Mesenchymal stem cell (in vitro differentiated cells and primary cell): ENCODE measurements around the gene BCKDHB.
A peak's percentile ranks its signal among the peaks of the same experiment; 100 is the strongest.

Experiments used
- DNase-seq: peaks from one replicate; pipeline ENCODE4 v3.0.0-alpha.2; 2013
- H2AFZ ChIP-seq: one replicate; pipeline ENCODE4 v1.6.1; 2013; ENCODE audit warnings: low read depth, mild to moderate bottlenecking, control low read depth, inconsistent platforms, low read length, moderate library complexity
- H2AK5ac ChIP-seq: 2 replicates; pipeline ENCODE4 v1.6.1; 2013; ENCODE audit warnings: low read length, moderate library complexity, mild to moderate bottlenecking, inconsistent platforms; ENCODE audit not compliant: severe bottlenecking
- H2BK120ac ChIP-seq: one replicate; pipeline ENCODE4 v1.6.1; 2013; ENCODE audit warnings: low read depth, mild to moderate bottlenecking, inconsistent platforms, low read length, moderate library complexity
- H2BK12ac ChIP-seq, 2 experiments: one replicate each; pipeline ENCODE4 v1.6.1; 2013; ENCODE audit warnings: inconsistent platforms in 2 of 2, low read length in 2 of 2, mild to moderate bottlenecking in 2 of 2, moderate library complexity in 2 of 2, control low read depth in 1 of 2
- H2BK15ac ChIP-seq: one replicate; pipeline ENCODE4 v1.6.1; 2013; ENCODE audit warnings: mild to moderate bottlenecking, low read depth, inconsistent platforms; ENCODE audit not compliant: poor library complexity, severe bottlenecking
- H2BK5ac ChIP-seq: 2 replicates; pipeline ENCODE4 v1.6.1; 2013; ENCODE audit warnings: low read depth, mild to moderate bottlenecking, low read length, control low read depth, inconsistent platforms; ENCODE audit not compliant: poor library complexity, severe bottlenecking
- H3K14ac ChIP-seq, 2 experiments: one replicate each; pipeline ENCODE4 v1.6.1; 2013; ENCODE audit warnings: inconsistent platforms in 2 of 2, low read length in 2 of 2, control low read depth in 1 of 2, mild to moderate bottlenecking in 1 of 2, moderate library complexity in 1 of 2
- H3K18ac ChIP-seq, 2 experiments: one replicate each; pipeline ENCODE4 v1.6.1; 2013; ENCODE audit warnings: inconsistent platforms in 2 of 2, low read length in 2 of 2, control low read depth in 1 of 2, low read depth in 1 of 2, mild to moderate bottlenecking in 1 of 2
- H3K23ac ChIP-seq, 2 experiments: one replicate each; pipeline ENCODE4 v1.6.1; 2013; ENCODE audit warnings: inconsistent platforms in 2 of 2, low read length in 2 of 2, mild to moderate bottlenecking in 2 of 2, moderate library complexity in 2 of 2, control low read depth in 1 of 2
- H3K27ac ChIP-seq: 2 replicates; pipeline ENCODE4 v1.5.1; 2013; ENCODE audit warnings: mild to moderate bottlenecking, moderate library complexity, low read length, control low read depth, inconsistent platforms; ENCODE audit not compliant: poor library complexity, severe bottlenecking
- H3K27me3 ChIP-seq, 2 experiments: 2 replicates each; pipeline versions ENCODE4 v1.6.1 to v1.7.0; 2013; ENCODE audit warnings: low read length in 2 of 2, mild to moderate bottlenecking in 2 of 2, moderate library complexity in 2 of 2, control low read depth in 1 of 2, inconsistent platforms in 1 of 2; ENCODE audit not compliant: control insufficient read depth in 1 of 2, insufficient read depth in 1 of 2
- H3K36me3 ChIP-seq, 2 experiments: 2 replicates each; pipeline versions ENCODE4 v1.6.1 to v1.7.0; 2013; ENCODE audit warnings: low read length in 2 of 2, control low read depth in 1 of 2, inconsistent platforms in 1 of 2, low read depth in 1 of 2, mild to moderate bottlenecking in 1 of 2; ENCODE audit not compliant: insufficient read depth in 2 of 2, control insufficient read depth in 1 of 2
- H3K4ac ChIP-seq, 2 experiments: one replicate each; pipeline ENCODE4 v1.6.1; 2013; ENCODE audit warnings: inconsistent platforms in 2 of 2, low read length in 2 of 2, mild to moderate bottlenecking in 2 of 2, moderate library complexity in 2 of 2, control low read depth in 1 of 2, low read depth in 1 of 2
- H3K4me1 ChIP-seq: 2 replicates; pipeline ENCODE4 v1.6.1; 2013; ENCODE audit warnings: low read depth, low read length, control low read depth; ENCODE audit not compliant: control insufficient read depth, insufficient read depth
- H3K4me2 ChIP-seq: 2 replicates; pipeline ENCODE4 v1.6.1; 2013; ENCODE audit warnings: low read length, mild to moderate bottlenecking, inconsistent platforms; ENCODE audit not compliant: poor library complexity, severe bottlenecking
- H3K4me3 ChIP-seq, 2 experiments: 2 replicates each; pipeline versions ENCODE4 v1.5.1 to v1.7.0; 2013; ENCODE audit warnings: low read length in 2 of 2, mild to moderate bottlenecking in 2 of 2, control low read depth in 1 of 2, low read depth in 1 of 2; ENCODE audit not compliant: insufficient read depth in 1 of 2
- H3K79me1 ChIP-seq: replicated peaks from 2 replicates; pipeline ENCODE4 v1.6.1; 2013; ENCODE audit warnings: mild to moderate bottlenecking, control low read depth, low read length, inconsistent platforms; ENCODE audit not compliant: poor library complexity, severe bottlenecking
- H3K9ac ChIP-seq: 2 replicates; pipeline ENCODE4 v1.7.0; 2013; ENCODE audit warnings: mild to moderate bottlenecking, low read length, moderate library complexity
- H3K9me3 ChIP-seq: 2 replicates; pipeline ENCODE4 v1.7.0; 2013; ENCODE audit warnings: mild to moderate bottlenecking, low read length; ENCODE audit not compliant: control insufficient read depth
- H4K8ac ChIP-seq: one replicate; pipeline ENCODE4 v1.6.1; 2013; ENCODE audit warnings: inconsistent platforms, mild to moderate bottlenecking, low read length, moderate library complexity
- H4K91ac ChIP-seq: one replicate; pipeline ENCODE4 v1.6.1; 2013; ENCODE audit warnings: mild to moderate bottlenecking, low read length, inconsistent platforms
- WGBS: methylation state at CpG from one replicate; pipeline ENCODE4 v1.1.7; 2013; ENCODE audit warnings: mixed read lengths; 5-methylcytosine and 5-hydroxymethylcytosine counted together

BCKDHB gene

DNA sequence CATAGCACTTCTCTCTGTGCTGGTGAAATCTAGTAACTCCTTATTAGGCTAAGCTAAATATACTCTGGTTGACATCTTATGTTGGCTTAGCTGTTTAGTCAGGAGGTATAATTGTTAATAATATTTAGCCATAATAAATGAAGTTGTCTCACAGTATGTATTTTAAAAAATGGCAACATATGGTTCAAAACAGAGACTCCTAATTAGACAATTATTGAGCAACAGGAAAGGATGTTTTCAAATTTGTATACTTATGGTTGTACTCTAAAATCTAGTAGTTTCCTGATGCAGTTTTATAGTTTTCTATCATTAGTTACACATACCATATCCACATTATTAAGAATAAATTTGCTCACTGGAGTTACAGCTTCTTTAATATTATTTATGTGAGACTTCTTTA, 150.2 kb downstream of the BCKDHB start:
- Histone ChIP-seq H2BK15ac (no peak overlapping the region), H2AK5ac (no peak overlapping the region), H3K4me3 (no peak overlapping the region), H3K27ac (no peak overlapping the region), H3K9me3 (no peaks in the 10 kb centered on the region), H3K14ac (no peak overlapping the region), H2BK5ac (no peak overlapping the region), H3K79me1 (peaks cover 2% of the 10 kb centered on the region), H2BK120ac (no peak overlapping the region), H3K18ac (no peak overlapping the region), H3K4me1 (no peaks in the 10 kb centered on the region), H3K36me3 (no peaks in the 10 kb centered on the region), H4K91ac (no peak overlapping the region), H3K4me2 (no peak overlapping the region), H3K27me3 (no peaks in the 10 kb centered on the region), H2BK12ac (no peak overlapping the region), H4K8ac (no peak overlapping the region), H3K4ac (no peak overlapping the region), H3K9ac (no peak overlapping the region), H2AFZ (no peak overlapping the region), H3K23ac (no peak overlapping the region)
- DNase-seq = no peak

DNA sequence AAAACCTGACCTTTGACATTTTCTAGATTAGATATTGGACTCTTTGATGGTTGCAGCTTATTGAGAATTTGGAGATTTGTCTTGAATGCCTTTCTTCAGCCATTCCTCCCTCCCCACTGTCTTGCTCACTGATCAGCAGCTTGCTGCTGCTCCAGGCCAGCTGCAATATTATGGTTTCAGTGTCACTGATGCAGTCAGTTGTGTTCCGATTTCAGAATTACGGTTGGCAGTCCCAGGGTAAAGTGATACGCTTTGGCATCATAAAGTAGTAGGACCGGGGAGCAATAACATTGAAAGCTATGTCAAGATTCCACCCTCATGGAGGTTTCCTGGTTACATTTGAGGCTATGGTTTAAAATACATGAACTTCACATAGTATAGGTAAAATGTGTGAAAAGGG, 152.6 kb downstream of the BCKDHB start:
- H3K14ac ChIP-seq = no peak overlapping the region
- no peak overlapping the region for H2BK12ac ChIP-seq
- no peak overlapping the region for H3K4me3 ChIP-seq
- H3K36me3 ChIP-seq = no peaks in the 10 kb centered on the region
- no peak overlapping the region for H3K27ac ChIP-seq
- H3K27me3 ChIP-seq = no peaks in the 10 kb centered on the region
- H4K91ac ChIP-seq = no peak overlapping the region
- no peaks in the 10 kb centered on the region for H3K9me3 ChIP-seq
- no peak overlapping the region for H3K4ac ChIP-seq
- H3K9ac ChIP-seq = no peak overlapping the region
- WGBS = 99% methylated on average over 4 of the region's 4 CpGs
- no peaks in the 10 kb centered on the region for H3K4me1 ChIP-seq
- no peak overlapping the region for H3K4me2 ChIP-seq
- no peak overlapping the region for H2BK15ac ChIP-seq
- H3K79me1 ChIP-seq = peaks cover 2% of the 10 kb centered on the region
- no peak overlapping the region for H2AK5ac ChIP-seq
- H4K8ac ChIP-seq = no peak overlapping the region
- no peak overlapping the region for H3K23ac ChIP-seq
- no peak for DNase-seq
- H3K18ac ChIP-seq = no peak overlapping the region
- H2BK120ac ChIP-seq = no peak overlapping the region
- no peak overlapping the region for H2BK5ac ChIP-seq
- no peak overlapping the region for H2AFZ ChIP-seq

DNA sequence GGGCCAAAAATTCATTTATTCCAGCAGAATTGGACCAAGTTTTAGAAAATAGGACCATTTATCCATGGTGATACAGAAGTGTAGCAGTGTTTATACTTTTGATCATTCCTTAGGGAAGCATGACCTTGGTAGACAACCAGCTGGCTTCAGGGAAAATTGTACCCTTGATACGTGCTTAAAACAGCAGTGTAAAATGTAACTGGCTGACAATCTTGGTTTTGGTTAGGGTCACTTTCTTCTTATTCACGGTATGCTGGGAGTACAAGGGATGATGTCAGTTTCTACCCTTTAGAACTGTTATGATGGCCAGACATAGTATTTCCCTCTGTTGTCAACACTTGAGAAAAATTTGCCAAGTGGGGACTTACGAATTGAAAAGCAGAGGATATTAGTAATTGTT, 157.1 kb downstream of the BCKDHB start:
- no peak for DNase-seq
- H3K27me3 ChIP-seq = no peaks in the 10 kb centered on the region
- H2AK5ac ChIP-seq = no peak overlapping the region
- no peak overlapping the region for H3K14ac ChIP-seq
- 90% methylated on average over 2 of the region's 3 CpGs for WGBS
- no peak overlapping the region for H4K91ac ChIP-seq
- no peak overlapping the region for H3K4me3 ChIP-seq
- H3K18ac ChIP-seq = no peak overlapping the region
- H2AFZ ChIP-seq = no peak overlapping the region
- H2BK15ac ChIP-seq = no peak overlapping the region
- H3K4ac ChIP-seq = peak overlapping the region in 1 of 2 experiments; percentile 64
- no peak overlapping the region for H3K9ac ChIP-seq
- H3K4me2 ChIP-seq = no peak overlapping the region
- no peaks in the 10 kb centered on the region for H3K4me1 ChIP-seq
- H3K79me1 ChIP-seq = no peaks in the 10 kb centered on the region
- no peaks in the 10 kb centered on the region for H3K36me3 ChIP-seq
- no peak overlapping the region for H3K27ac ChIP-seq
- H2BK5ac ChIP-seq = no peak overlapping the region
- H3K9me3 ChIP-seq = no peaks in the 10 kb centered on the region
- H3K23ac ChIP-seq = no peak overlapping the region
- no peak overlapping the region for H4K8ac ChIP-seq
- H2BK120ac ChIP-seq = no peak overlapping the region
- H2BK12ac ChIP-seq = no peak overlapping the region

DNA sequence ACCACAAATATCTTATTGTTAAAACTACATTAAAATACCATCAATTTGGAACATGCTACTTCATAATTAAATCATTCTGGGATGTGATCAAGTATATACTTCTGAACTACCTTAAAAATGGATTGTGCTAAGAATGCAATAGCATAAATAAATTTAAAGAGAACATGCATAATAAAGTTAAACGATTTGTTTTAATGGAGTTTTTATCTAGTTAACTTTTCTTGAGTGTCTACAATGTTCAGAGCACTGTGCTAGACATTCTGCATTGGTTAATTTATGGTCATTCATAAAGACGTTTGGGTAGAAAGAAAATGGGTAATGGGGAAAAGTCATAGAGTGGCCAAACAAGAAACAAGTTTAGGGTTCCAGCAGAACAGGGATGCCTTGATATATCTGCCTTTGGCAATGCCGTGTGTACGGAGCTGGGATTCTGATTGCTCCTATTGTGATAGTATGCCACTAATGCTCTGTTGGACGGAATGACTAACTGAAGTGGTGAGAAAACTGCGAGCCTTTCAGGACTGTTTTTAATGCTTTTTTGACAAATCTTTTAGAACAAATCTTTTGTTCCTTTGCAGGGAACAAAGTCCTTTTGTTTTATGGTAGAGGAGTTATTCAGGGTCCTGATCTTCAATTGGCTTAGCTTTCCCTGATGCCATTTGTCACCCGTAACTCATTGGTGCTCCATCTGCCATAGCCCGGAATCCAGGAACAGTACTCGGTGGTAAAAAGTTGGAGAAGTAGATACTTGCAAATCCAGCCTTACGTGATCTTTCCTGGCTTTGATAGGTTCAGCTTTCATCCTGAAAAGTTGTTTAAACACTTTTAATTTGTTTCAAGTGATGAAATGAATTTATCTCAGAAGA, 162.6 kb downstream of the BCKDHB start:
- Histone ChIP-seq H2BK5ac (no peak overlapping the region), H3K14ac (no peak overlapping the region), H3K9ac (no peak overlapping the region), H4K8ac (no peak overlapping the region), H3K36me3 (no peaks in the 10 kb centered on the region), H3K27ac (no peak overlapping the region), H2AFZ (no peak overlapping the region), H3K27me3 (no peaks in the 10 kb centered on the region), H4K91ac (no peak overlapping the region), H3K18ac (no peak overlapping the region), H2BK120ac (no peak overlapping the region), H3K4ac (no peak overlapping the region), H3K4me2 (no peak overlapping the region), H3K23ac (no peak overlapping the region), H2BK15ac (no peak overlapping the region), H3K4me1 (no peaks in the 10 kb centered on the region), H3K4me3 (no peak overlapping the region), H3K9me3 (no peaks in the 10 kb centered on the region), H3K79me1 (peaks cover 1% of the 10 kb centered on the region), H2BK12ac (no peak overlapping the region), H2AK5ac (no peak overlapping the region)
- no peak for DNase-seq
- 92% methylated on average over 10 of the region's 10 CpGs for WGBS
